Progenitor cell of endocrine pancreas (in vitro differentiated cells): ENCODE measurements around the gene RYR3. TPM values are rescaled to one million over a fixed set of nuclear protein-coding genes. Genes with fewer than 3 reads are reported as not detected.

Source experiments
- DNase-seq: peaks from one replicate; pipeline ENCODE4 v3.0.0; 2021; ENCODE audit warnings: low spot score; ENCODE audit not compliant: unreplicated experiment
- H3K27ac Mint-ChIP-seq: 2 replicates; pipeline ENCODE4 v1.8.0; 2021; ENCODE audit warnings: mild to moderate bottlenecking, moderate library complexity, mixed read lengths
- H3K27me3 Mint-ChIP-seq: 2 replicates; pipeline ENCODE4 v1.8.0; 2021; ENCODE audit warnings: mixed read lengths
- H3K36me3 Mint-ChIP-seq: 2 replicates; pipeline ENCODE4 v1.8.0; 2022; ENCODE audit warnings: mixed read lengths; ENCODE audit not compliant: insufficient read depth
- H3K4me1 Mint-ChIP-seq: 2 replicates; pipeline ENCODE4 v1.8.0; 2021; ENCODE audit warnings: low read depth, mixed read lengths
- H3K4me3 Mint-ChIP-seq: 2 replicates; pipeline ENCODE4 v1.8.0; 2021; ENCODE audit warnings: low read depth, mild to moderate bottlenecking, moderate library complexity, mixed read lengths
- H3K9me3 Mint-ChIP-seq: 2 replicates; pipeline ENCODE4 v1.8.0; 2021; ENCODE audit warnings: low read depth, mixed read lengths
- CTCF ChIP-seq: fragments of 200-600 bp; sonication (generic); IDR thresholded peaks from one replicate; pipeline ENCODE4 v1.5.0; 2021; ENCODE audit warnings: antibody characterized with exemption, mild to moderate bottlenecking; ENCODE audit not compliant: unreplicated experiment
- total RNA-seq: library from RNA; stranded (reverse); gene quantifications from 2 replicates; pipeline ENCODE4 v1.2.1, GENCODE V29; 2021

Gene RYR3
- total RNA-seq, 1 donor from 2014 or later: 0.07 TPM

- no peak for DNase-seq
- no peaks in the 10 kb centered on the region for H3K36me3 Mint-ChIP-seq
- H3K4me3 Mint-ChIP-seq: no peak overlapping the region
- H3K9me3 Mint-ChIP-seq: no peaks in the 10 kb centered on the region
- TF ChIP-seq CTCF: no peak
- no peak overlapping the region for H3K27ac Mint-ChIP-seq
- no peaks in the 10 kb centered on the region for H3K27me3 Mint-ChIP-seq
- H3K4me1 Mint-ChIP-seq: peaks cover 6% of the 10 kb centered on the region
Observed at GRCh38 chr15:33559207-33559890, 248.6 kb downstream of the RYR3 start.

- Mint-ChIP-seq H3K27ac (no peak overlapping the region), H3K27me3 (no peaks in the 10 kb centered on the region), H3K9me3 (peaks cover 3% of the 10 kb centered on the region), H3K4me1 (peaks cover 6% of the 10 kb centered on the region), H3K4me3 (no peak overlapping the region), H3K36me3 (no peaks in the 10 kb centered on the region)
- TF ChIP-seq CTCF: no peak
- no peak for DNase-seq
Observed at GRCh38 chr15:33561407-33561806, 250.6 kb downstream of the RYR3 start.

GRCh38 chr15:33561967-33562366 lies 251.2 kb downstream of the RYR3 start:
- DNase-seq: no peak
- no peaks in the 10 kb centered on the region for H3K27me3 Mint-ChIP-seq
- no peak overlapping the region for H3K4me3 Mint-ChIP-seq
- peaks cover 6% of the 10 kb centered on the region for H3K4me1 Mint-ChIP-seq
- TF ChIP-seq CTCF: no peak
- no peak overlapping the region for H3K27ac Mint-ChIP-seq
- H3K9me3 Mint-ChIP-seq: peaks cover 3% of the 10 kb centered on the region
- no peaks in the 10 kb centered on the region for H3K36me3 Mint-ChIP-seq

- peaks cover 3% of the 10 kb centered on the region for H3K9me3 Mint-ChIP-seq
- no peaks in the 10 kb centered on the region for H3K27me3 Mint-ChIP-seq
- DNase-seq: no peak
- H3K4me1 Mint-ChIP-seq: peaks cover 6% of the 10 kb centered on the region
- no peak for TF ChIP-seq CTCF
- H3K4me3 Mint-ChIP-seq: no peak overlapping the region
- no peak overlapping the region for H3K27ac Mint-ChIP-seq
- H3K36me3 Mint-ChIP-seq: no peaks in the 10 kb centered on the region
Observed at GRCh38 chr15:33565094-33565493, 254.3 kb downstream of the RYR3 start.

GRCh38 chr15:33567652-33568051 lies 256.9 kb downstream of the RYR3 start:
- Mint-ChIP-seq H3K9me3 (peaks cover 3% of the 10 kb centered on the region), H3K27ac (no peak overlapping the region), H3K4me3 (no peak overlapping the region), H3K27me3 (no peaks in the 10 kb centered on the region), H3K4me1 (peaks cover 2% of the 10 kb centered on the region), H3K36me3 (no peaks in the 10 kb centered on the region)
- TF ChIP-seq CTCF: no peak
- DNase-seq: no peak
